ENCODE results near the gene ZNF679. TPM values are rescaled to one million over a fixed set of nuclear protein-coding genes. Genes with fewer than 3 reads are reported as not detected.

Gene ZNF679
- polyA plus RNA-seq, 2 of the 4 experiments (the other 2 are of a cell fraction): not detected

DNA sequence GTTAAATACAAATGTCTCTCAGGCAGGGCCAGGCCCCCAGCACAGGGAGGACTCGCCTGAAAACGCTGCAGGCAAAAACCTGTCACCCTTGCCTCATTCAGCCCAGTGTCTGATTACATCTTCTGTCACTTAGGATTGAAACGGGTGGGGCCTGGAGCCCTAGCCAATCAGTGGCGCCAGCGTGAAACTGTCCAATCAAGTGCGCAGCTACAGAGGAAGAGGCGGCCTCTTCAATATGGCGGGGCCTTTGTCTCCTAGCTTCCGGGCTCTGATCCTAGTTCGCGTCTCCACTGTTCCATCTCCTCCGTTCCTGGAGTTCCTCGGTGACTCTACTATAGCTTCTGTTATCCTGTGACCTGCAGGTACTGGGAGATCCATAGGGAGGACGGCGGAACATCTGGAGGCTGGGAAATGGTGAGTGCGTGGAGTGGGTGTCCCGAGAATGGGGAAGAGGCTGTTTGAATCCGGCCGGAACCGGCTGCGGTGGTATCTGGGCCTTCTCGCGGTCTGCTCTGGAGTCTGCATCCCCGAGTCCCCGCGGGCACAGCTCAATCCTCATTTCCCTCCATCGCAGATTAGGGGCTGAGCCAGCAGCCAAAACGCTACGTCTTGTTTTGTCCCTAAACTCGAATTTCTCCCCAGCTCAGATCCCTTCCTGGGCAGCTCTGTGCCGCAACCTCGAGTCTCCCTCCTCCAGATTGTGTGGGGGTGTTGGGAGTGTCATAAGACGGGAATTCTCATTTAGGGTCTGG is 85.6 kb downstream of the ZNF679 start, which contains the start of gene ZNF736:
TSS of gene ZNF736 (plus strand) at position 222 of the 752 bp plus-strand sequence. CDS start at position 412, 190 bp downstream.
- DNase-seq (ENCODE audit: low read depth in 1 of 2, low spot score in 1 of 2): no peak
- no peak within 1 kb of the TSS for H3K4me3 ChIP-seq
- 7% methylated on average over 31 of the region's 33 CpGs for WGBS (ENCODE audit: missing lambda C conversion rate)
- no peak within 1 kb of the TSS for H3K27ac ChIP-seq
- FAIRE-seq: no peak
- no peak within 1 kb of the TSS for H3K4me2 ChIP-seq
- CTCF ChIA-PET: no interaction called here
- H3K9me3 ChIP-seq: peaks cover 9% of the 10 kb centered on the region
- POLR2A ChIA-PET: no interaction called here
- no peaks in the 10 kb centered on the region for H3K4me1 ChIP-seq
- no peak for TF ChIP-seq ZNF302 (CRISPR knock-in tag; IDR thresholded peaks at IDR 0.05)
- no peak for TF ChIP-seq POLR2AphosphoS2 (conservative IDR thresholded peaks at IDR 0.05; ENCODE audit: low read length)
- no peak for TF ChIP-seq KDM1A (IDR thresholded peaks at IDR 0.05; ENCODE audit: low read depth)
- TF ChIP-seq HDAC2 (IDR thresholded peaks at IDR 0.05): no peak
- no peak for TF ChIP-seq RNF2 (IDR thresholded peaks at IDR 0.05; ENCODE audit: borderline replicate concordance, low read depth)
- TF ChIP-seq PHF8 (IDR thresholded peaks at IDR 0.05; ENCODE audit: borderline replicate concordance, low read depth): no peak
- no peak for TF ChIP-seq RARB (CRISPR knock-in tag; IDR thresholded peaks at IDR 0.05)
- no peak for TF ChIP-seq FOXS1 (CRISPR knock-in tag; IDR thresholded peaks at IDR 0.05)
- TF ChIP-seq, protein P1, sequence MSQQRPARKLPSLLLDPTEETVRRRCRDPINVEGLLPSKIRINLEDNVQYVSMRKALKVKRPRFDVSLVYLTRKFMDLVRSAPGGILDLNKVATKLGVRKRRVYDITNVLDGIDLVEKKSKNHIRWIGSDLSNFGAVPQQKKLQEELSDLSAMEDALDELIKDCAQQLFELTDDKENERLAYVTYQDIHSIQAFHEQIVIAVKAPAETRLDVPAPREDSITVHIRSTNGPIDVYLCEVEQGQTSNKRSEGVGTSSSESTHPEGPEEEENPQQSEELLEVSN (IDR thresholded peaks at IDR 0.05; ENCODE audit: borderline replicate concordance, low read depth): no peak
- no peak for TF ChIP-seq FOSB (CRISPR knock-in tag; IDR thresholded peaks at IDR 0.05)
- no peak for TF ChIP-seq CTCF (IDR thresholded peaks at IDR 0.05)
- TF ChIP-seq RAD21 (conservative IDR thresholded peaks at IDR 0.05 in 1 of 2, IDR thresholded peaks at IDR 0.05 in 1 of 2): no peak
- TF ChIP-seq HOXB13 (CRISPR knock-in tag; IDR thresholded peaks at IDR 0.05; ENCODE audit: low read depth): no peak
- no peak for TF ChIP-seq HMGXB4 (CRISPR knock-in tag; IDR thresholded peaks at IDR 0.05; ENCODE audit: borderline replicate concordance)
- TF ChIP-seq NPAS2 (CRISPR knock-in tag; IDR thresholded peaks at IDR 0.05; ENCODE audit: borderline replicate concordance): no peak
- no peak for TF ChIP-seq RCOR1 (IDR thresholded peaks at IDR 0.05; ENCODE audit: low read depth, low read length)
- no peak for TF ChIP-seq ESRRA (IDR thresholded peaks at IDR 0.05; ENCODE audit: borderline replicate concordance, low read length)
- ATAC-seq: no peak

- Histone ChIP-seq H3K4me1 (no peaks in the 10 kb centered on the region), H3K4me2 (no peak overlapping the region), H3K27ac (no peak overlapping the region), H3K4me3 (no peak overlapping the region), H3K9me3 (peaks cover 9% of the 10 kb centered on the region)
- POLR2A ChIA-PET: no interaction called here
- DNase-seq (ENCODE audit: low read depth in 1 of 2, low spot score in 1 of 2): no peak
- FAIRE-seq: no peak
- ATAC-seq: no peak
- WGBS (ENCODE audit: missing lambda C conversion rate): 23% methylated on average over 10 of the region's 10 CpGs
- CTCF ChIA-PET: no interaction called here
- TF ChIP-seq CBX2 (IDR thresholded peaks at IDR 0.05; ENCODE audit: borderline replicate concordance, low read depth): no peak
- no peak for TF ChIP-seq CTCF (IDR thresholded peaks at IDR 0.05)
- no peak for TF ChIP-seq RNF2 (IDR thresholded peaks at IDR 0.05; ENCODE audit: borderline replicate concordance, low read depth)
- TF ChIP-seq SREBF2 (IDR thresholded peaks at IDR 0.05): no peak
- TF ChIP-seq HOXB13 (CRISPR knock-in tag; IDR thresholded peaks at IDR 0.05; ENCODE audit: low read depth): no peak
- TF ChIP-seq, protein P2, sequence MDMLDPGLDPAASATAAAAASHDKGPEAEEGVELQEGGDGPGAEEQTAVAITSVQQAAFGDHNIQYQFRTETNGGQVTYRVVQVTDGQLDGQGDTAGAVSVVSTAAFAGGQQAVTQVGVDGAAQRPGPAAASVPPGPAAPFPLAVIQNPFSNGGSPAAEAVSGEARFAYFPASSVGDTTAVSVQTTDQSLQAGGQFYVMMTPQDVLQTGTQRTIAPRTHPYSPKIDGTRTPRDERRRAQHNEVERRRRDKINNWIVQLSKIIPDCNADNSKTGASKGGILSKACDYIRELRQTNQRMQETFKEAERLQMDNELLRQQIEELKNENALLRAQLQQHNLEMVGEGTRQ (IDR thresholded peaks at IDR 0.05): no peak
- no peak for TF ChIP-seq CHD2 (IDR thresholded peaks at IDR 0.05; ENCODE audit: low read length, partially characterized antibody)
- TF ChIP-seq HEYL (CRISPR knock-in tag; IDR thresholded peaks at IDR 0.05): no peak
- no peak for TF ChIP-seq REST (IDR thresholded peaks at IDR 0.05)
- TF ChIP-seq MAZ (IDR thresholded peaks at IDR 0.05; ENCODE audit: borderline replicate concordance, low read depth, low read length): no peak
Measured at GRCh38 chr7:64314566-64314965, 86.3 kb downstream of the ZNF679 start.

All from A549 (cell line).